SK-N-MC (cell line): ENCODE results near the gene SLC15A1.

ENCODE experiments used
- EZH2 ChIP-seq: fragments of 200-600 bp; sonication (generic); IDR thresholded peaks from one replicate; pipeline ENCODE4 v1.6.1; 2017; ENCODE audit warnings: antibody characterized with exemption
- FOXP2 ChIP-seq: optimal IDR thresholded peaks from 2 replicates; pipeline ENCODE3; 2011; ENCODE audit warnings: mild to moderate bottlenecking, moderate library complexity; ENCODE audit not compliant: insufficient read depth; ENCODE audit errors: extremely low read length, control extremely low read depth
- POLR2AphosphoS5 ChIP-seq: IDR thresholded peaks from 2 replicates; pipeline ENCODE4 v1.6.1; 2012; ENCODE audit warnings: mild to moderate bottlenecking, low read depth, low read length, borderline replicate concordance

DNA sequence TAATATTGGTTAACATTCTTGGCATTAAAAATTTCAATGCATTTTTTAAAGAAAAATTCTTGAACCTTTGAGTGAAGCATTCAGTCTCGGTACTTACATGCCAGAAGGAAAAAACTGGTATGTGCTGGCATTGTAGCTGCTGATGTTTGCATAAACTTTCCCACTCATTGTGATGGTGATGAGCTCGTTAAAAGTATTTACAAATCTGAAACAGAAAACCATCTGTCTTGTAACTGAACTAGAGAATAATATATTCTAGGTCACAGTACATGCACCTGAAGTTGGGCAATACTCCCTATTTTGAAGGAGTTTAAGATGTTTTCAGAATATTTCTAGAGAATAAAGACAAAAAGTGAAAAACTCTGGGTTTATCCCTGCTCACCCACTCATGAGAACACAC lies 64.1 kb downstream of the SLC15A1 start:
- TF ChIP-seq EZH2 (no peak), POLR2AphosphoS5 (no peak), FOXP2 (no peak)
